AG04450 (cell line): Measurements from ENCODE around the gene DNAJC3. TPM values are rescaled to one million over a fixed set of nuclear protein-coding genes. Genes with fewer than 3 reads are reported as not detected.
"Not testable (repeated sequence)": the region's sequence is repeated elsewhere in the genome, so short reads cannot be mapped to it uniquely, and the experiment has no call there.

Experiments
- CTCF ChIA-PET: fragments of 300-600, 350-600 bp; formaldehyde crosslinking; extraction: SDS; loops from one replicate; lab custom pipeline; 2022; ENCODE audit warnings: antibody characterized with exemption, inconsistent platforms; lab: Charles Lee
- POLR2A ChIA-PET: fragments of 350-600 bp; formaldehyde crosslinking; extraction: SDS; loops from one replicate; lab custom pipeline; 2021; ENCODE audit warnings: antibody characterized with exemption, inconsistent platforms; lab: Yijun Ruan, JAX
- DNase-seq: peaks from one replicate; pipeline ENCODE4 v3.0.0-alpha.2; 2011; ENCODE audit warnings: low read depth, low spot score
- H3K27ac ChIP-seq: one replicate; pipeline ENCODE4 v1.5.1; 2012; ENCODE audit warnings: low read depth, low read length, control low read depth
- H3K27me3 ChIP-seq: one replicate; pipeline ENCODE4 v1.6.0; 2012; ENCODE audit warnings: low read length; ENCODE audit not compliant: control insufficient read depth, insufficient read depth
- H3K4me3 ChIP-seq: 2 replicates; pipeline ENCODE4 v1.5.1; 2011; ENCODE audit warnings: mild to moderate bottlenecking, low read depth, low read length, control low read depth
- H3K9me3 ChIP-seq: 2 replicates; pipeline ENCODE4 v1.5.1; 2012; ENCODE audit warnings: low read length; ENCODE audit not compliant: control insufficient read depth, insufficient read depth
- polyA plus RNA-seq: library from polyadenylated mRNA; depleted of rRNA; stranded (reverse); fragments of >200 nt; gene quantifications from 2 replicates; pipeline ENCODE4 v1.2.3, GENCODE V29; 2011
- TF ChIP-seq, protein P1 (sequence below): IDR thresholded peaks from 2 replicates; pipeline ENCODE4 v1.5.1; 2011; ENCODE audit warnings: low read depth, low read length, control low read depth, inconsistent platforms

DNAJC3 gene
- polyA plus RNA-seq, 1 experiment, result 30.2 TPM

DNA sequence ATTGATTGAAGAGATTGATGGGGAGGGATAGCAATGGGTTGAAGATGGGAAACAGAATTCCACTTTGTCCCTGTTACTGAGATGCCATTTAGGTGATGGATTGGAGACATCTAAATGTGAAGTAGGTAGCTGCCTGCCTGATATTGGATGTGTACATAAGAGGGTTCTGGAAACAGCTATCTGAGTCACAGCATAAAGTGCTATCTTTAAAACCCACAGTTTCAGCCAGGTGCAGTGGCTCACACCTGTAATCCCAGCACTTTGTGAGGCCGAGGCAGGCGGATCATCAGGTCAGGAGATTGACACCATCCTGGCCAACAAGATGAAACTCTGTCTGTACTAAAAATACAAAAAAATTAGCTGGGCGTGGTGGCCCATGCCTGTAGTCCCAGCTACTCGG lies 72.6 kb downstream of the DNAJC3 start:
- no peak overlapping the region for H3K27ac ChIP-seq
- no peak for DNase-seq
- TF ChIP-seq, protein P1, sequence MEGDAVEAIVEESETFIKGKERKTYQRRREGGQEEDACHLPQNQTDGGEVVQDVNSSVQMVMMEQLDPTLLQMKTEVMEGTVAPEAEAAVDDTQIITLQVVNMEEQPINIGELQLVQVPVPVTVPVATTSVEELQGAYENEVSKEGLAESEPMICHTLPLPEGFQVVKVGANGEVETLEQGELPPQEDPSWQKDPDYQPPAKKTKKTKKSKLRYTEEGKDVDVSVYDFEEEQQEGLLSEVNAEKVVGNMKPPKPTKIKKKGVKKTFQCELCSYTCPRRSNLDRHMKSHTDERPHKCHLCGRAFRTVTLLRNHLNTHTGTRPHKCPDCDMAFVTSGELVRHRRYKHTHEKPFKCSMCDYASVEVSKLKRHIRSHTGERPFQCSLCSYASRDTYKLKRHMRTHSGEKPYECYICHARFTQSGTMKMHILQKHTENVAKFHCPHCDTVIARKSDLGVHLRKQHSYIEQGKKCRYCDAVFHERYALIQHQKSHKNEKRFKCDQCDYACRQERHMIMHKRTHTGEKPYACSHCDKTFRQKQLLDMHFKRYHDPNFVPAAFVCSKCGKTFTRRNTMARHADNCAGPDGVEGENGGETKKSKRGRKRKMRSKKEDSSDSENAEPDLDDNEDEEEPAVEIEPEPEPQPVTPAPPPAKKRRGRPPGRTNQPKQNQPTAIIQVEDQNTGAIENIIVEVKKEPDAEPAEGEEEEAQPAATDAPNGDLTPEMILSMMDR, result no peak
- H3K9me3 ChIP-seq, result no peaks in the 10 kb centered on the region
- ChIA-PET POLR2A (no interaction called here), CTCF (interaction anchor here (0.7 to 1.0 kb wide), 2 partner anchors 8 to 84 kb away, joined by 3 to 5 read pairs; no protein-coding TSS in a partner anchor)
- H3K4me3 ChIP-seq, result no peak overlapping the region
- no peaks in the 10 kb centered on the region for H3K27me3 ChIP-seq

DNA sequence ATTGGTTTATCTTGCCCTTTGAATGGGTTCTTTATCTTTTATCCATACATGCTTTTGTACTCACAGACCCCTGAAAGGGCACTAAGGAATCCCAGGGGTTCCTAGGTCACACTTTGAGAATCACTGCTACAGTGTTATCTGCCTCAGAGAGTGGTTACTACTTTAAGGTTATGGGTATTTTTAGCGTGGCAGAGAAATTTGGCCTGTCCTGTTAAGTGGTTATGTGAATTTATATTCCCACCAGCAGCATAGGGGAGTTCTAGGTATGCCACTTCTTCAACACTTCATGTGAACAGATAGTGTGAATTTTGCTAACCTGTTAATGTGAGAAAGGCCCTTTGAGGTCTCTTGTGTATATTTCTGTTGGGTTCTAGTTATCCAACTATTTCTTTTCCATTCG lies 75.7 kb downstream of the DNAJC3 start:
- H3K9me3 ChIP-seq, result no peaks in the 10 kb centered on the region
- POLR2A ChIA-PET, result no interaction called here
- H3K27me3 ChIP-seq, result no peaks in the 10 kb centered on the region
- no peak overlapping the region for H3K27ac ChIP-seq
- no peak overlapping the region for H3K4me3 ChIP-seq
- DNase-seq, result no peak
- CTCF ChIA-PET, result interaction anchor here (1.2 kb wide), 1 partner anchor 82 kb away, joined by 4 read pairs; no protein-coding TSS in a partner anchor
- TF ChIP-seq, protein P1, result no peak

DNA sequence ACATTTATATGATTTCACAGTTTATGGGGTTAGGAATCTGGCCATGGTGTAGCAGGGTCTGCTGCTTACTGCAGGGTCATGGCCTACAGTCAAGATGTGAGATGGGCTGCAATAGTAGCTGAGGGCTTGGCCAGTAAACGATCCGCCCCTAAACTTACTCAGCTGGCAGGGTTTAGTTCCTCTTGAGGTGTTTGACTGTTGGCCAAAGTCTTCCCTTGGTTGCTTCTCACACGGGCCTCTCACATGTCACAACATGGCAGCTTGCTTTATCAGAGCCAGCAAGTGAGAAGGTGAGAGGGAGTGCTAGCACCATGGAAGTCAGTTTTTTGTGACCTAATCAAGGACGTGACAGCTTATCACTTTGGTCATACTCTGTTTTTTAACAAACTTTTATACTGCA lies 77.1 kb downstream of the DNAJC3 start:
- Histone ChIP-seq H3K27ac (no peak overlapping the region), H3K27me3 (no peaks in the 10 kb centered on the region), H3K4me3 (no peak overlapping the region), H3K9me3 (no peaks in the 10 kb centered on the region)
- DNase-seq, result no peak
- TF ChIP-seq, protein P1, result no peak
- CTCF ChIA-PET, result interaction anchor here (0.6 kb wide), 1 partner anchor 45 kb away, joined by 3 read pairs; no protein-coding TSS in a partner anchor
- POLR2A ChIA-PET, result no interaction called here

DNA sequence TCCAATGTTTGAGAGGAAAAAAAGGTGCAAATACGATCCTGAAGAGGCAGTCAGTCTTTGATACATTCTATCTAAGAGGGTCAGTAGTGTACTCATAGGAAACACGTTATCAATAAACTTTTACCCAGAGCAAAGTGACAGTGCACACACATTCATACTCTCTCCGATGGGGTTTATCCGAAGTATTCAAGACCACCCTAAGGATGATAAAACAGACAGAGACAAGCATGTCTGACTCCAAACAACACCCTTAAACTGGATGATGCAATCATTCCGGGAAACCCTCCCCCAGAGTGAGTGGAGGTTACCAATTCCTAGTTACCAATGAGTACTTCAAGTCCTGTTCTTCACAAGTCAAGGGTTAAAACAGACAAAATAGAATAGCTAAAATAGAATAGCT lies 79.1 kb downstream of the DNAJC3 start:
- POLR2A ChIA-PET, result no interaction called here
- CTCF ChIA-PET, result interaction anchor here (1.2 kb wide), 1 partner anchor 22 kb away, joined by 3 read pairs; no protein-coding TSS in a partner anchor
- Histone ChIP-seq H3K4me3 (no peak overlapping the region), H3K27ac (no peak overlapping the region), H3K27me3 (no peaks in the 10 kb centered on the region), H3K9me3 (no peaks in the 10 kb centered on the region)
- no peak for DNase-seq
- TF ChIP-seq, protein P1, result no peak

DNA sequence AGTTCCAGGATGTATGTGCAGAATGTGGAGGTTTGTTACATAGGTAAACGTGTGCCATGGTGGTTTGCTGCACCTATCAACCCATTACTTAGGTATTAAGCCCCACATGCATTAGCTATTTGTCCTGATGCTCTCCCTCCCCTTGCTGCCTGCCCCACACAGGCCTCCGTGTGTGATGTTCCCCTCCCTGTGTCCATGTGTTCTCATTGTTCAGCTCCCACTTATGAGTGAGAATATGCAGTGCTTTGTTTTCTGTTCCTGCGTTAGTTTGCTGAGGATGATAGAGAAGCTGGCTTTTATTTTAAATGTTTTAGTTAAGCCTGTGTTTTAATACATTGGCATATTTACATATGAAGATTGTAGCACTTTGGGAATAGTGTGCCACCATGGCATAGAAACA lies 85.7 kb downstream of the DNAJC3 start:
- DNase-seq, H3K9me3 ChIP-seq, H3K27me3 ChIP-seq, POLR2A ChIA-PET, H3K4me3 ChIP-seq, H3K27ac ChIP-seq: not testable (repeated sequence)
- CTCF ChIA-PET, result interaction anchor here (0.6 to 1.0 kb wide), 3 partner anchors 72 to 267 kb away, joined by 3 read pairs; no protein-coding TSS in a partner anchor
